SKM-1 treated with dmso at 0.1 percent for 144 hours (cell line): Measurements from ENCODE around the gene RGSL1.

Source experiments
- DNase-seq: peaks from one replicate; lab custom pipeline; 2025; ENCODE audit not compliant: unreplicated experiment; lab: John Stamatoyannopoulos, UW

RGSL1 gene

GRCh38 chr1:182533896-182534295 is 84.0 kb downstream of the RGSL1 start:
- no peak for DNase-seq

- DNase-seq: no peak
Measured at GRCh38 chr1:182549346-182549745, 99.4 kb downstream of the RGSL1 start.

GRCh38 chr1:182549811-182550210 is 99.9 kb downstream of the RGSL1 start:
- DNase-seq: no peak

- DNase-seq: no peak
Measured at GRCh38 chr1:182552527-182552926, 102.6 kb downstream of the RGSL1 start.

DNA sequence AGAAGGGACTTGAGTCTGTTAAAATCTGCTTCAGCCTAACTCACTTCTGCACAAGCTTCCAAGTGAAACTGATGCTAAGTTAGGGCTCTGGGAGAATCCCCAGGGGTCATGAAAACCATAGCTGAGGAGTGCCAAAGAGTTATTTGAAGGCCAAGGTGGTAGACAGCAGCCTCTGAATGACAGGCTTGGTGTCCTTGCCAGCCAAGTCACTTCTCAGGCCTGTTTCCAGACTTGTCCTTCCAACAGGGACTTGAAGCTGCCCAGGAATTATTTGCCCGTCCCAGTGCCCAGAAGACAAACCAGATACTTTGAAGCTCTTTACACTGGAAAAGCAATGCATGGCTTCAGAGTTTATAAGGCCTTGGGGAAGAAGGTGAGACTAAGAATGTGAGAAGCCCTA is 105.5 kb downstream of the RGSL1 start:
- no peak for DNase-seq

DNA sequence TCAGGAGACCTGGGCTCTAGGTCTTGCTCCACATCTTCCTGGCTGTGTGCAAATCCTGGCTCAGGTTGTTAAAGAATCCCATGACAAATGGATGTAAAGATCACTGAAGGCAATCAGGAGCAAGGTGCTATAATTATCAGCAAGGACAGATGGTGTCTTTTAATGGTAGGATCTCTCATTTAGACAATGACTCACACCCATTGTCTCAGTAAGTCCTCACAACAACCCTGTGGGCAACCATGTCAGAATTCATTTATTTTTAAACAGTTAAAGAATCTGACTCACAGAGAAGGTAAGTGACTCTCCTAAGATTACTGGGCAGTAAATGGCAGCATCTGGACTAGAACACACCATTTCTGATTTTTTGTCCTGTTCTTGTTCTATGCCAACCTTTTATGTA is 106.3 kb downstream of the RGSL1 start:
- DNase-seq: no peak

- DNase-seq: no peak
Measured at GRCh38 chr1:182560392-182560984, 110.5 kb downstream of the RGSL1 start.

GRCh38 chr1:182561456-182561855 is 111.5 kb downstream of the RGSL1 start:
- no peak for DNase-seq

- DNase-seq: no peak
Measured at GRCh38 chr1:182563095-182563494, 113.1 kb downstream of the RGSL1 start.

DNA sequence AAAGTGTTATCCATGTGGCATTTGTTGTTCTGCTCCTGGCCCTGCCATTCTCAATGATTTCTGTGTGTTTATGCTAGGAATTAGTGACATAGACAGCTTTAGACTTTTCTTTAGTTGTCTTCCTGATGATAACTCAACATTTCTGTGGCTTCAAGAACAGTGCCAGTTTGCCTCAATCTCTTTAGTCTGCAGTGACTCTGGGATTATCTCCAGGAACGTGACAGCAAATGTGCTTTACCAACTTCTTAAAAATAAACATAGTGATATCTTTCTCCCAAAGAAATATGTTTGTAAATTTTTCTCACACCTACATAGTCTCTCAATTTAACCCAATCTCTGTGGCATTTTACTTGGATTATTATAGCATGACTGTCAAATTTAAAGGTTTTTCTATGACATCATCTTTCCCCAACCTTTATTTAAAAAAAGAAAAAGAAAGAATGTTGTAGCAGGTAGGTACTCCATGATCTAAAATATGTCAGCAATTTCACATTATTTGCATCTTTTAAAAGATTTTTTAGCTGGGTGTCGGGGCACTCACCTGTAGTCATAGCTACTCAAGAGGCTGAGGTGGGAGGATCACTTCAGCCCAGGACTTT is 114.6 kb downstream of the RGSL1 start:
- DNase-seq: no peak

DNA sequence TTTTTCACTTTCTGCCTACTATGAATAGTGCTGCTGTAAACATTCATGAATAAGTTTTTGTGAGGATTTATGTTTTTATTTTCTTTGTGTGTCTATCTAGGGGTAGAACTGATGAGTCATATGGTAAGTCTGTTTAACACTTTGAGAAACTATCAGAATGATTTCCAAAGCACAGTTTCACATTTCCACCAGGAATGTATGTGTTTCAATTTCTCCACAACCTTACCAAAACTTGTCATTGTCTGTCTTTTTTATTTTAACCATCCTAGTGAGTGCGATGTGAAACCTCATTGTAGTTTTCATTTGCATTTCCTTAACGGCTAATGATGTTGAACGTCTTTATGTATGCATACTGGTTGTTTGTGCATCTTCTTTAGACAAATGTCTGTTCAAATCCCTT is 115.6 kb downstream of the RGSL1 start:
- no peak for DNase-seq

- DNase-seq: no peak
Measured at GRCh38 chr1:182567629-182568028, 117.7 kb downstream of the RGSL1 start.

- no peak for DNase-seq
Measured at GRCh38 chr1:182568647-182569284, 118.8 kb downstream of the RGSL1 start.

- no peak for DNase-seq
Measured at GRCh38 chr1:182569939-182570610, 120.1 kb downstream of the RGSL1 start.

GRCh38 chr1:182570611-182570970 is 120.6 kb downstream of the RGSL1 start:
- no peak for DNase-seq

DNA sequence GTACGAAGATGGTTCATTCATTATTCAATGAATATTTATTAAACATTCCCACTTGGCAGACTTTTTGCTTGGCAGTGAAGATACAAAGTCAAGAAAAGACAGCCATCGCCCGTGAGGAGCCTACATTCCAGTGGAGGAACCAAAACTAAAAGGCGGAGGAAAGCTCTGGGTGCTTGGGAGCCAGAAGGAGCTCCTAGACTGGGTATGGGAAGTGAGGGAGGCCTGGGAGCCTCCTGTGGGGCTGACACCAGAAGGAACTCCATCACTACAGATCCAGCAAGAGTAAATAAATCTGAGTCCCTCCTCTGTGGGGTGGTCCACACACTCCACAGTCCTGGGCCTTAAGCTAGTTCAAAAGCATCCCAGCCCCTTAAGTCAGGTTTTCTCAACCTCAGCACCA is 124.2 kb downstream of the RGSL1 start:
- no peak for DNase-seq

- DNase-seq: no peak
Measured at GRCh38 chr1:182575540-182576149, 125.7 kb downstream of the RGSL1 start.

- DNase-seq: no peak
Measured at GRCh38 chr1:182580736-182581135, 130.8 kb downstream of the RGSL1 start.

DNA sequence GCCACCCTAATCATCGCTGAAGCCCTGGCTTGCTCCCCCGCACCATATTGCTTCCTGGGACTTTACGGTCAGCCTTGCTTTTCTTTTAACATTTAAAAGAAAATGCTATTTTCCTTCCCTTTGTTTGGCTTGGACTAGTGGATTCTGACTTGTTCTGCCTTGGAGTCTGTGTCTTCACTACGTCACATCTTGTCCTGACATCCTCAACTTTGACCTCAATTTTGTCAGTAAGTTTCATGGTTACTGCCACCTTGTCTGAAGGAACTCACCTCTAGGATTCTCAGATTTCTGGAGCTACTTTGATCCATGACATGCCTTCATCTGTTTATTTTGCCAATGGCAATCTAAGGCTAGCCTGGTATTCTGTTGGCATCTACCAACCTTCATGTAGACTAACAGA is 134.8 kb downstream of the RGSL1 start:
- DNase-seq: no peak

GRCh38 chr1:182586380-182586779 is 136.4 kb downstream of the RGSL1 start:
- DNase-seq: no peak

DNA sequence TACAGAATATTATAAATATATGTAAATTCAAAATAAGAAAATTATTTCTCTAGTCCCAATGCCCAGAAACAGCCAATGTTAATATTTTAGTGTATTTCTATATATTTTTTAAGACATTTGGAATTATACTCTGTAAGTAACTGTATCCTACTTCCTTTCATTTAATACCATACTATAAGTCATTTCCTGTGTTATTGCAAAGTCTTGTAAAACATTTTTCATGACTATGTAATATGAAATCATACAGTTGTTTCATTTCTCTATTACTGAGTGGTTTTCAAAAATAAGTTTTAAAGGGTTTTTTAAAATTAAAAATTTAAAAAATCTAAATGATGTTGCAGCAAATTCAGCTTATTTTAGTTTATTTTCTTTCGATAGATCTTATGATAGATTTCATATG is 137.1 kb downstream of the RGSL1 start:
- no peak for DNase-seq
